ENCODE data around the gene COA3.

COA3 gene

GRCh38 chr17:42806249-42806648, 7.7 kb upstream of the COA3 start:
- Histone ChIP-seq H3K4me3 (ENCODE audit: low read length, poor library complexity, severe bottlenecking) (no peak overlapping the region), H3K4me1 (ENCODE audit: insufficient read depth, low read length, poor library complexity, severe bottlenecking) (no peaks in the 10 kb centered on the region), H3K9me2 (replicated peaks; ENCODE audit: low read depth, low read length) (no peaks in the 10 kb centered on the region), H3K9ac (ENCODE audit: low read depth, low read length, poor library complexity, severe bottlenecking) (no peak overlapping the region), H2AFZ (ENCODE audit: low read length) (no peak overlapping the region), H3K27me3 (ENCODE audit: insufficient read depth, low read length, poor library complexity, severe bottlenecking) (no peaks in the 10 kb centered on the region), H4K20me1 (ENCODE audit: insufficient read depth, low read length, poor library complexity, severe bottlenecking) (no peaks in the 10 kb centered on the region), H3K4me2 (ENCODE audit: low read depth, low read length, poor library complexity, severe bottlenecking) (no peak overlapping the region), H3K79me2 (ENCODE audit: insufficient read depth, low read length) (no peaks in the 10 kb centered on the region), H3K9me3 (ENCODE audit: insufficient read depth, low read depth, low read length) (no peaks in the 10 kb centered on the region), H3K36me3 (ENCODE audit: insufficient read depth, low read length) (peaks cover 7% of the 10 kb centered on the region; the same call in 1 of the 2 replicates), H3F3A (ENCODE audit: low read depth) (no peaks in the 10 kb centered on the region)
- TF ChIP-seq CTCF (conservative IDR thresholded peaks at IDR 0.05; ENCODE audit: low read length) (no peak), EZH2phosphoT487 (IDR thresholded peaks at IDR 0.05; ENCODE audit: borderline replicate concordance) (no peak)

- Histone ChIP-seq H4K20me1 (ENCODE audit: insufficient read depth, low read length, poor library complexity, severe bottlenecking) (no peaks in the 10 kb centered on the region), H3K9ac (ENCODE audit: low read depth, low read length, poor library complexity, severe bottlenecking) (no peak overlapping the region), H3K4me1 (ENCODE audit: insufficient read depth, low read length, poor library complexity, severe bottlenecking) (no peaks in the 10 kb centered on the region), H3F3A (ENCODE audit: low read depth) (no peaks in the 10 kb centered on the region), H3K4me3 (ENCODE audit: low read length, poor library complexity, severe bottlenecking) (no peak overlapping the region), H3K4me2 (ENCODE audit: low read depth, low read length, poor library complexity, severe bottlenecking) (no peak overlapping the region), H3K9me2 (replicated peaks; ENCODE audit: low read depth, low read length) (no peaks in the 10 kb centered on the region), H3K27me3 (ENCODE audit: insufficient read depth, low read length, poor library complexity, severe bottlenecking) (no peaks in the 10 kb centered on the region), H3K9me3 (ENCODE audit: insufficient read depth, low read depth, low read length) (no peaks in the 10 kb centered on the region), H3K79me2 (ENCODE audit: insufficient read depth, low read length) (no peaks in the 10 kb centered on the region), H2AFZ (ENCODE audit: low read length) (no peak overlapping the region), H3K36me3 (ENCODE audit: insufficient read depth, low read length) (0 out of 2 replicates have a peak, but pooled peaks cover 3% of the 10 kb centered on the region)
- no peak for TF ChIP-seq EZH2phosphoT487 (IDR thresholded peaks at IDR 0.05; ENCODE audit: borderline replicate concordance)
- TF ChIP-seq CTCF (conservative IDR thresholded peaks at IDR 0.05; ENCODE audit: low read length), result no peak
These were observed 6.4 kb upstream of the COA3 start for GRCh38 chr17:42804918-42805367.

- Histone ChIP-seq H3K9ac (ENCODE audit: low read depth, low read length, poor library complexity, severe bottlenecking) (no peak overlapping the region), H3K9me2 (replicated peaks; ENCODE audit: low read depth, low read length) (no peaks in the 10 kb centered on the region), H3K4me2 (ENCODE audit: low read depth, low read length, poor library complexity, severe bottlenecking) (no peak overlapping the region), H3K27me3 (ENCODE audit: insufficient read depth, low read length, poor library complexity, severe bottlenecking) (no peaks in the 10 kb centered on the region), H3K9me3 (ENCODE audit: insufficient read depth, low read depth, low read length) (no peaks in the 10 kb centered on the region), H4K20me1 (ENCODE audit: insufficient read depth, low read length, poor library complexity, severe bottlenecking) (no peaks in the 10 kb centered on the region), H3K79me2 (ENCODE audit: insufficient read depth, low read length) (peaks cover 1% of the 10 kb centered on the region; the same call in 1 of the 2 replicates), H3K36me3 (ENCODE audit: insufficient read depth, low read length) (no peaks in the 10 kb centered on the region), H3K4me1 (ENCODE audit: insufficient read depth, low read length, poor library complexity, severe bottlenecking) (no peaks in the 10 kb centered on the region), H2AFZ (ENCODE audit: low read length) (no peak overlapping the region), H3F3A (ENCODE audit: low read depth) (no peaks in the 10 kb centered on the region), H3K4me3 (ENCODE audit: low read length, poor library complexity, severe bottlenecking) (no peak overlapping the region)
- no peak for TF ChIP-seq CTCF (conservative IDR thresholded peaks at IDR 0.05; ENCODE audit: low read length)
- no peak for TF ChIP-seq EZH2phosphoT487 (IDR thresholded peaks at IDR 0.05; ENCODE audit: borderline replicate concordance)
These were observed 4.8 kb upstream of the COA3 start for GRCh38 chr17:42803074-42803883.

Data from Loucy (cell line).